HEK293T (cell line): ENCODE results near the gene FAM120B.

ENCODE experiments used
- ARNT ChIP-seq: fragments of 450-650 bp; IDR thresholded peaks from 2 replicates; pipeline ENCODE4 v1.6.1; 2017; ENCODE audit warnings: mild to moderate bottlenecking
- BHLHE40 ChIP-seq: fragments of 450-650 bp; IDR thresholded peaks from 2 replicates; pipeline ENCODE4 v1.6.1; 2016; ENCODE audit warnings: mild to moderate bottlenecking, moderate library complexity, borderline replicate concordance
- HDGF ChIP-seq: fragments of 450-650 bp; IDR thresholded peaks from 2 replicates; pipeline ENCODE4 v1.6.1; 2017; ENCODE audit warnings: antibody characterized with exemption, borderline replicate concordance
- SP1 ChIP-seq: fragments of 450-650 bp; IDR thresholded peaks from 2 replicates; pipeline ENCODE4 v1.6.1; 2017

GRCh38 chr6:170448751-170449630 is 142.4 kb downstream of the FAM120B start:
- no peak for TF ChIP-seq BHLHE40
- no peak for TF ChIP-seq SP1
- TF ChIP-seq HDGF: no peak
- no peak for TF ChIP-seq ARNT
